Measurements from ENCODE around the gene MRAS. TPM values are rescaled to one million over a fixed set of nuclear protein-coding genes. Genes with fewer than 3 reads are reported as not detected.
A peak's percentile ranks its signal among the peaks of the same experiment; 100 is the strongest.
"Not testable (repeated sequence)": the region's sequence is repeated elsewhere in the genome, so short reads cannot be mapped to it uniquely, and the experiment has no call there.

The MRAS gene
- polyA plus RNA-seq, 3 donors: 6.2 to 13.2 (median 8.3) TPM

DNA sequence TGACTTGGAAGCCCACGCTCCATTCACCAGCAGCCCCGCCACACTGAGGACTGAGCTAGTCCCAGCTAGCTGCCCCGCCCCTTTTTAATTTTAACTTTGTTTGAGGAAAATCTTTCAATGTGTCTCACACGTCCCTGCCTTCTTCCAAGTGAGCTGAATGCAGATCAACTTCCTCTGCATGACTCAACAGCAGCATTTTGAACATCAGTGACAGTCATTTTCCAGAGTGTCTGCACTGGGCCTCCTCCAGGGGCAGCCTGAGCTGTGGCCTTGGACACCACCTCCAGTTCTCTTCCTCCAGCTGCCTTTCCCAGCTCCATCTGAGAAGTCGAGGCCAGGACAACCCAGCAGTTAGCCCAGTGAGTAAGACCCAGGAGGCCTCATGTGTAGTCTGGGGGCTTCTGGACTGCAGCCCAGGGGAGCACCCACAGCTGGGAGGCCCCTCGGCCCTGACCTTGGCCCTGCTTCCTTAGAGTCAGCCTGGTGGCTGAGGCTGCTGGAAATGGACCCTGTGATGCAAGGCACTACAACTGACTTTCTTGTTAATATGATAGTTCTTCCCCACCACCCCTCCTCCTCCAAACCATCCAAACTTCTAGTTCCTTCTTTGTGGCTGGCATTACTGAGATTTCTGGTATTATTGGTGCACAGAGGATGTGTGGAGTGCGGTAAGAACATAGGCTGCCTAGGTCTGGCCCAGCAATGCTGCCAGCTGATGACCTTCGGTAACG is 64.6 kb downstream of the MRAS start:
- intact Hi-C loops (cut with micrococcal nuclease): loop anchor here (10.0 kb wide), 2 partner anchors 338 to 512 kb away; no protein-coding TSS in a partner anchor
- H3K27ac Mint-ChIP-seq: peak overlapping the region; percentile 80 to 93 (median 93)
- Histone ChIP-seq H3K9ac (ENCODE audit: insufficient read depth, low read length, poor library complexity, severe bottlenecking) (peak overlapping the region; percentile 34), H4K20me1 (ENCODE audit: insufficient read depth, low read length) (no peaks in the 10 kb centered on the region), H3K4me1 (ENCODE audit: control insufficient read depth in 1 of 2, insufficient read depth in 2 of 2, low read length in 2 of 2) (peaks cover 31 to 35% of the 10 kb centered on the region in 2 donors), H2AFZ (ENCODE audit: insufficient read depth, low read depth, low read length, poor library complexity, severe bottlenecking) (peak overlapping the region; percentile 38), H3K36me3 (replicated peaks in 1 of 2; ENCODE audit: control insufficient read depth in 1 of 2, insufficient read depth in 2 of 2, low read length in 2 of 2) (no peaks in the 10 kb centered on the region), H3K4me2 (replicated peaks; ENCODE audit: extremely low read depth, low read length, poor library complexity, severe bottlenecking) (peak overlapping the region; percentile 15), H3K9me3 (replicated peaks in 1 of 2; ENCODE audit: control insufficient read depth in 1 of 2, insufficient read depth in 1 of 2, low read length in 2 of 2) (no peaks in the 10 kb centered on the region), H3K27me3 (ENCODE audit: control insufficient read depth in 2 of 2, insufficient read depth in 2 of 2, low read length in 2 of 2) (no peaks in the 10 kb centered on the region), H3K79me2 (ENCODE audit: insufficient read depth, low read length) (no peaks in the 10 kb centered on the region), H3K4me3 (replicated peaks in 1 of 3; ENCODE audit: low read depth in 2 of 3, low read length in 3 of 3) (peak overlapping the region in 1 of 3 experiments; percentile 9), H3K27ac (ENCODE audit: low read depth in 1 of 2, low read length in 2 of 2) (peak overlapping the region; percentile 60 to 73)
- H3K9me3 Mint-ChIP-seq: peaks cover 0 to under 1% (median 0%) of the 10 kb centered on the region in 7 donors
- DNase-seq: peak; percentile 60 to 73 (median 62)
- WGBS (ENCODE audit: insufficient coverage): 45% methylated on average over 6 of the region's 9 CpGs
- no peaks in the 10 kb centered on the region for H3K36me3 Mint-ChIP-seq
- peaks cover 3 to 11% (median 5%) of the 10 kb centered on the region in 3 donors for H3K27me3 Mint-ChIP-seq (ENCODE audit: low read depth in 3 of 3)
- TF ChIP-seq, protein P1, sequence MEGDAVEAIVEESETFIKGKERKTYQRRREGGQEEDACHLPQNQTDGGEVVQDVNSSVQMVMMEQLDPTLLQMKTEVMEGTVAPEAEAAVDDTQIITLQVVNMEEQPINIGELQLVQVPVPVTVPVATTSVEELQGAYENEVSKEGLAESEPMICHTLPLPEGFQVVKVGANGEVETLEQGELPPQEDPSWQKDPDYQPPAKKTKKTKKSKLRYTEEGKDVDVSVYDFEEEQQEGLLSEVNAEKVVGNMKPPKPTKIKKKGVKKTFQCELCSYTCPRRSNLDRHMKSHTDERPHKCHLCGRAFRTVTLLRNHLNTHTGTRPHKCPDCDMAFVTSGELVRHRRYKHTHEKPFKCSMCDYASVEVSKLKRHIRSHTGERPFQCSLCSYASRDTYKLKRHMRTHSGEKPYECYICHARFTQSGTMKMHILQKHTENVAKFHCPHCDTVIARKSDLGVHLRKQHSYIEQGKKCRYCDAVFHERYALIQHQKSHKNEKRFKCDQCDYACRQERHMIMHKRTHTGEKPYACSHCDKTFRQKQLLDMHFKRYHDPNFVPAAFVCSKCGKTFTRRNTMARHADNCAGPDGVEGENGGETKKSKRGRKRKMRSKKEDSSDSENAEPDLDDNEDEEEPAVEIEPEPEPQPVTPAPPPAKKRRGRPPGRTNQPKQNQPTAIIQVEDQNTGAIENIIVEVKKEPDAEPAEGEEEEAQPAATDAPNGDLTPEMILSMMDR (IDR thresholded peaks at IDR 0.05): peak; percentile 7
- H3K4me1 Mint-ChIP-seq: peaks cover 30% of the 10 kb centered on the region
- peak overlapping the region in 1 of 2 donors; percentile 21 for H3K4me3 Mint-ChIP-seq

DNA sequence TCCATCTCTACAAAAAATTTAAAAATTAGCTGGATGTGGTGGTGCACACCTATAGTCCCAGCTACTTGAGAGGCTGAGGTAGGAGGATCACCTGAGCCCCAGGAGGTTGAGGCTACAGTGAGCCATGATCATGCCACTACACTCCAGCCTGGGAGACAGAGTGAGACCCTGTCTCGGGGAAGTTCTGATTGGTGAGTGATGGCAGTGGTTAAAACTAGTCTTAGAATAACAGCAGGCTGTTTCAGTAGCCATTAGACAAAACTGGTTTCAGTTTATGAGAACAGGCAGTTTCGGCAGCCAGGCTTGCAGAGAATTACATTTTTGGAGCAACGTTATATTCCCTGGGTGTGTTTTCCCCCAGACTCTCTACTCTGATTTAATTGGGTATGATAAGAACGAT is 67.9 kb downstream of the MRAS start:
- H2AFZ ChIP-seq (ENCODE audit: insufficient read depth, low read depth, low read length, poor library complexity, severe bottlenecking); H3K9ac ChIP-seq (ENCODE audit: insufficient read depth, low read length, poor library complexity, severe bottlenecking); H3K27me3 ChIP-seq (ENCODE audit: control insufficient read depth in 2 of 2, insufficient read depth in 2 of 2, low read length in 2 of 2); H3K27ac Mint-ChIP-seq; H3K9me3 Mint-ChIP-seq; H3K36me3 ChIP-seq (replicated peaks in 1 of 2; ENCODE audit: control insufficient read depth in 1 of 2, insufficient read depth in 2 of 2, low read length in 2 of 2); H3K4me2 ChIP-seq (replicated peaks; ENCODE audit: extremely low read depth, low read length, poor library complexity, severe bottlenecking); H3K4me3 Mint-ChIP-seq; H3K27ac ChIP-seq (ENCODE audit: low read depth in 1 of 2, low read length in 2 of 2); H3K4me3 ChIP-seq (replicated peaks in 1 of 3; ENCODE audit: low read depth in 2 of 3, low read length in 3 of 3); H3K27me3 Mint-ChIP-seq (ENCODE audit: low read depth in 3 of 3); H4K20me1 ChIP-seq (ENCODE audit: insufficient read depth, low read length); DNase-seq; H3K9me3 ChIP-seq (replicated peaks in 1 of 2; ENCODE audit: control insufficient read depth in 1 of 2, insufficient read depth in 1 of 2, low read length in 2 of 2); H3K79me2 ChIP-seq (ENCODE audit: insufficient read depth, low read length); H3K36me3 Mint-ChIP-seq: not testable (repeated sequence)
- WGBS (ENCODE audit: insufficient coverage): 78% methylated on average over 1 of the region's 4 CpGs
- H3K4me1 ChIP-seq (ENCODE audit: control insufficient read depth in 1 of 2, insufficient read depth in 2 of 2, low read length in 2 of 2): peaks cover 19 to 23% of the 10 kb centered on the region in 2 donors
- H3K4me1 Mint-ChIP-seq: peaks cover 15% of the 10 kb centered on the region
- intact Hi-C loops (cut with micrococcal nuclease): loop anchor here (5.0 to 10.0 kb wide), 3 partner anchors 341 to 509 kb away; no protein-coding TSS in a partner anchor

All from CD14-positive monocyte (primary cell).